Lower lobe of right lung (tissue), 2 donors: ENCODE results near the gene ALOXE3. TPM values are rescaled to one million over a fixed set of nuclear protein-coding genes. Genes with fewer than 3 reads are reported as not detected.
"Not testable (repeated sequence)": the region's sequence is repeated elsewhere in the genome, so short reads cannot be mapped to it uniquely, and the experiment has no call there.

Experiments used
- ATAC-seq, 2 donors: fragments of 200-7000 bp; cut with Tn5 transposase; one replicate each; pipeline ENCODE4 v1.9.1; 2020 to 2022; ENCODE audit warnings: mild to moderate bottlenecking in 2 of 2, moderate library complexity in 2 of 2
- DNase-seq: peaks from one replicate; pipeline ENCODE4 v3.0.0-alpha.2; 2020
- H3K27ac ChIP-seq: fragments of 200-600 bp; one replicate; pipeline ENCODE4 v1.8.0; 2022
- H3K27me3 ChIP-seq: fragments of 200-600 bp; one replicate; pipeline ENCODE4 v1.8.0; 2022; ENCODE audit warnings: low read depth
- H3K36me3 ChIP-seq: fragments of 200-600 bp; one replicate; pipeline ENCODE4 v1.8.0; 2022; ENCODE audit warnings: mild to moderate bottlenecking
- H3K4me1 ChIP-seq: fragments of 200-600 bp; one replicate; pipeline ENCODE4 v1.8.0; 2022
- H3K4me3 ChIP-seq: fragments of 200-600 bp; one replicate; pipeline ENCODE4 v1.8.0; 2022; ENCODE audit warnings: mild to moderate bottlenecking
- H3K9me3 ChIP-seq: fragments of 200-600 bp; one replicate; pipeline ENCODE4 v1.8.0; 2022
- CTCF ChIP-seq: fragments of 200-600 bp; IDR thresholded peaks from one replicate; pipeline ENCODE4 v1.8.0; 2022; ENCODE audit warnings: antibody characterized with exemption, mild to moderate bottlenecking
- intact Hi-C: fragments of 100-400 bp; cut with DNase I; formaldehyde crosslinking; loops from one replicate; pipeline ENCODE4 v1.11.0; 2022
- total RNA-seq: library from RNA; stranded (reverse); fragmentation: NEBNext Ultra II Directional; extraction: Animal tissue kit (Norgen Biotek cat#: 25700); gene quantifications from one replicate; pipeline ENCODE4 v1.2.1, GENCODE V29; 2021
- donor health status: DM: no; HTN: yes; CAD: no; lungs with severe emphysema.

The ALOXE3 gene
- total RNA-seq, 1 donor from 2014 or later: not detected

GRCh38 chr17:8064561-8065019, 53.7 kb downstream of the ALOXE3 start:
- H3K4me3 ChIP-seq: no peak overlapping the region
- intact Hi-C loops: no loop called here
- no peak overlapping the region for H3K27ac ChIP-seq
- peaks cover 41% of the 10 kb centered on the region for H3K27me3 ChIP-seq
- no peaks in the 10 kb centered on the region for H3K9me3 ChIP-seq
- peaks cover 13% of the 10 kb centered on the region for H3K4me1 ChIP-seq
- no peak for TF ChIP-seq CTCF
- ATAC-seq: no peak
- H3K36me3 ChIP-seq: no peaks in the 10 kb centered on the region
- peak; percentile 35 for DNase-seq

DNA sequence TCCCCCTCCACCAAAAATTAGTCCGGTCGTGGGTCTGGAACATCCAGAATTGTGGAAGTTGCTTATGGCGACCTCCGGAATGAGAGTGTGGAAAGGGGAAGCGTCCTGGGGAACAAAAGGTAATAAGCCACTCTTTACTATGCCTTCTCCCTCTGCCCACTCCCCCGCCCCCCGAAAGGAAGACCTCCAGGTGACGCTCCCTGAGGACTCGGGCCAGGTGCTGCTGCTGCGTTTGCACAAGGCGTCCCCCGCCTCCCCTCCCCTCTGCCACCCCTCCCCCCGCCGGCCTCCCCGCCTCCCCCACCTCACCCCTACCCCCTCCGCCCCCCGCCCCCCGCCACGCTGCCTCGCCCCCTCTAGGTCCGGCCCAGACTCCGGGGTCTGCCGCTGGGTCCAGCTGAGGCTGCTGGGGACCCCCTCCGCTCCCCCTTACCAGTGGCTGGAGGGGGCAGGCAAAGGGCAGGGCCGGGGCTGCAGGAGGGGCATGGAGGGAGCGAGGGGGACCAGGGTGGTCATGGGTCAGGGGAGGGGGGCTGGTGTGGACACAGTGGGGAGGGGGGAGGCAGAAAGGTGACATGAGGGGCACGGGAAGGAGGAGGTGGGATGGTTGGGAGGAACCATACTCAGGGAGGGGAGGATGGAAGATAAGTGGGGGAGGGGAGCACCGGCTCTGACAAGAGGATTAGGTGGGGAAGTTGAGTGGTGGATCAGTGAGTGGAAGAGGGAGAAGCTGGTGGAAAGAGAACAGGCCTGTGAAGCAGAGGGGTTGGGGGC, 54.4 kb downstream of the ALOXE3 start:
- no peak for ATAC-seq
- Histone ChIP-seq H3K36me3 (no peaks in the 10 kb centered on the region), H3K4me3 (no peak overlapping the region), H3K27ac (no peak overlapping the region), H3K4me1 (peaks cover 6% of the 10 kb centered on the region), H3K9me3 (no peaks in the 10 kb centered on the region), H3K27me3 (peaks cover 47% of the 10 kb centered on the region)
- no peak for TF ChIP-seq CTCF
- intact Hi-C loops: no loop called here
- peak; percentile 30 for DNase-seq

DNA sequence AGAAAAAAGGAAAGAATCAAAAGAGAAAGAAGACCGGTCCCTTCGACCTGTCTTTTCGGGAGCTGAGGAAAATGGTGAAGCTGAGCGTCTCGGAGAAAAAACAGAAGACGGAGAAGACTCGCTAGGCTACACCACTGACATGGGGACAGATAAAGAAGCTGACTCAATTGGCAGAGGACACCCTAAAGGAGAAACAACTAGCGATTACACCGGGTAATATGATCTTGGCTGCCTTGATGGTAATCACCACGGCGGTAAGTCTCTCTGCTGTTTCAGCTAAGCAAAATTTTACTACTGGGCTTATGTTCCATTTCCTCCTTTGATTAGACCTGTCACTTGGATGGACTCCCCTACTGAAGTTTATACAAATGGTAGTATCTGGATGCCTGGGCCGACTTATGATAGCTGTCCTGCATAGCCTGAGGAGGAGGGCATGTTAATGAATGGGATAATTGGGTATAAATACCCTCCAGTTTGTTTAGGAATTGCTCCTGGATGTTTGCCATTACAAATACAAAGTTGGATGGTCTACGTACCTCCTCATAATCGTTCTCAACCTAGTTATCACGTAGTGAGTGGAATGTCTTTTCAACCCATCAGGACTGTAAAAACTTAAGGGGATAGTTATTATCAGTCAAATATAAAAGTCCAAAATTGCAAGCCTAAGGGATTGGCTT, 55.4 kb downstream of the ALOXE3 start:
- intact Hi-C loops: no loop called here
- H3K9me3 ChIP-seq: no peaks in the 10 kb centered on the region
- no peaks in the 10 kb centered on the region for H3K36me3 ChIP-seq
- DNase-seq (no peak), ATAC-seq (no peak)
- no peaks in the 10 kb centered on the region for H3K4me1 ChIP-seq
- H3K27ac ChIP-seq: no peak overlapping the region
- H3K4me3 ChIP-seq: no peak overlapping the region
- H3K27me3 ChIP-seq: peaks cover 54% of the 10 kb centered on the region
- no peak for TF ChIP-seq CTCF

GRCh38 chr17:8062435-8062806, 55.9 kb downstream of the ALOXE3 start:
- H3K9me3 ChIP-seq: no peaks in the 10 kb centered on the region
- H3K27ac ChIP-seq: no peak overlapping the region
- H3K4me3 ChIP-seq: no peak overlapping the region
- no peak for DNase-seq
- intact Hi-C loops: no loop called here
- no peak for TF ChIP-seq CTCF
- no peak for ATAC-seq
- no peaks in the 10 kb centered on the region for H3K36me3 ChIP-seq
- H3K4me1 ChIP-seq: peaks cover 2% of the 10 kb centered on the region
- H3K27me3 ChIP-seq: peaks cover 54% of the 10 kb centered on the region

DNA sequence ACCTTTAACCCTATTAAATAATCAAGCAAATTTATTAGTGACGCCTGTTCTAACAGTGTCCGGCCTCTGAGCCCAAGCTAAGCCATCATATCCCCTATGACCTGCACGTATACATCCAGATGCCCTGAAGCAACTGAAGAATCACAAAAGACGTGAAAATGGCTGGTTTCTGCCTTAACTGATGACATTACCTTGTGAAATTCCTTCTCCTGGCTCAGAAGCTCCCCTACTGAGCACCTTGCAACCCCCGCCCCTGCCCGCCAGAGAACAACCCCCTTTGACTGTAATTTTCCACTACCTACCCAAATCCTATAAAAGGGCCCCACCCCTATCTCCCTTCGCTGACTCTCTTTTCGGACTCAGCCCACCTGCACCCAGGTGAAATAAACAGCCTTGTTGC, 56.5 kb downstream of the ALOXE3 start:
- intact Hi-C loops, ATAC-seq, H3K27ac ChIP-seq, H3K9me3 ChIP-seq, DNase-seq, H3K4me1 ChIP-seq, H3K4me3 ChIP-seq, H3K36me3 ChIP-seq: not testable (repeated sequence)
- peaks cover 54% of the 10 kb centered on the region for H3K27me3 ChIP-seq

- TF ChIP-seq CTCF: peak; percentile 75
- H3K27ac ChIP-seq: no peak overlapping the region
- no peaks in the 10 kb centered on the region for H3K36me3 ChIP-seq
- peaks cover 54% of the 10 kb centered on the region for H3K27me3 ChIP-seq
- peak; percentile 50 for DNase-seq
- no peak overlapping the region for H3K4me3 ChIP-seq
- H3K4me1 ChIP-seq: peaks cover 22% of the 10 kb centered on the region
- ATAC-seq: peak in 1 of 2 donors; percentile 27
- H3K9me3 ChIP-seq: no peaks in the 10 kb centered on the region
- intact Hi-C loops: no loop called here
Measured at GRCh38 chr17:8060274-8060673, 58.0 kb downstream of the ALOXE3 start.
